ENCODE results near the gene FHIT. TPM values are rescaled to one million over a fixed set of nuclear protein-coding genes. Genes with fewer than 3 reads are reported as not detected.

Gene FHIT
- total and polyA plus RNA-seq, 7 donors = 0.98 to 10.4 (median 4.0) TPM

- Histone ChIP-seq H3K4me1 (no peaks in the 10 kb centered on the region), H3K27me3 (ENCODE audit: insufficient read depth in 3 of 3, low read length in 2 of 3) (no peaks in the 10 kb centered on the region), H3K9me3 (peaks cover 3% of the 10 kb centered on the region), H3K36me3 (ENCODE audit: insufficient read depth in 1 of 2, low read depth in 1 of 2) (no peaks in the 10 kb centered on the region), H3K4me3 (no peak overlapping the region), H3K27ac (no peak overlapping the region)
- no peak for ATAC-seq
- TF ChIP-seq CTCF (IDR thresholded peaks at IDR 0.05) = no peak
- DNase-seq = no peak
- WGBS, 3 donors = 84 to 93% (median 90%) methylated on average over 1 of the region's 1 CpG
- intact Hi-C loops (cut with DNase I) = no loop called here
Observed at GRCh38 chr3:60669636-60670035, 581.6 kb downstream of the FHIT start.

GRCh38 chr3:60660026-60660425 lies 591.2 kb downstream of the FHIT start:
- no peak for TF ChIP-seq CTCF (IDR thresholded peaks at IDR 0.05)
- DNase-seq (no peak), ATAC-seq (no peak)
- intact Hi-C loops (cut with DNase I) = no loop called here
- 82 to 86% (median 83%) methylated on average over 2 of the region's 2 CpGs for WGBS, 3 donors
- H3K9me3 ChIP-seq = no peaks in the 10 kb centered on the region
- H3K36me3 ChIP-seq (ENCODE audit: insufficient read depth in 1 of 2, low read depth in 1 of 2) = no peaks in the 10 kb centered on the region
- no peak overlapping the region for H3K27ac ChIP-seq
- no peaks in the 10 kb centered on the region for H3K4me1 ChIP-seq
- H3K27me3 ChIP-seq (ENCODE audit: insufficient read depth in 3 of 3, low read length in 2 of 3) = no peaks in the 10 kb centered on the region
- no peak overlapping the region for H3K4me3 ChIP-seq

DNA sequence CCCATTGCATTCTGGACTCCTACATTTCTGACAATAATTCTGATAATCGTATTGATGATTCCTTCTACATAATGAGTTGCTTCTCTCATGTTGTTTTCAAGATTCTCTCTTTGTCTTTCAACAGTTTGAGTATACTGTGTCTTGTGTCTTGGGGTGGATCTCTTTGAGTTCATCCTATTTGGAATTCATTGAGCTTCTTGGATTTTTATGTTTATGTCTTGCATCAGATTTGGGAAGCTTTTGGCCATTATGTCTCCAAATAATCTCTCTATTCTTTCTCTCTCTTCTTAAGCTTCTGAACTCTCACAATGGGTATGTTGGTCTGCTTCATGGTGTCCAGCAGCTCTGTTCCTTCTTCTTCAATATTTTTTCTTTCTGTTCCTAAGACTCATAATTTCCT lies 592.2 kb downstream of the FHIT start:
- Histone ChIP-seq H3K36me3 (ENCODE audit: insufficient read depth in 1 of 2, low read depth in 1 of 2) (no peaks in the 10 kb centered on the region), H3K27me3 (ENCODE audit: insufficient read depth in 3 of 3, low read length in 2 of 3) (no peaks in the 10 kb centered on the region), H3K27ac (no peak overlapping the region), H3K9me3 (no peaks in the 10 kb centered on the region), H3K4me1 (no peaks in the 10 kb centered on the region), H3K4me3 (no peak overlapping the region)
- TF ChIP-seq CTCF (IDR thresholded peaks at IDR 0.05) = no peak
- no peak for ATAC-seq
- 94 to 97% (median 97%) methylated on average over 1 of the region's 1 CpG for WGBS, 3 donors
- DNase-seq = no peak
- intact Hi-C loops (cut with DNase I) = no loop called here

- Histone ChIP-seq H3K4me3 (no peak overlapping the region), H3K36me3 (ENCODE audit: insufficient read depth in 1 of 2, low read depth in 1 of 2) (no peaks in the 10 kb centered on the region), H3K27me3 (ENCODE audit: insufficient read depth in 3 of 3, low read length in 2 of 3) (no peaks in the 10 kb centered on the region), H3K27ac (no peak overlapping the region), H3K4me1 (no peaks in the 10 kb centered on the region), H3K9me3 (no peaks in the 10 kb centered on the region)
- ATAC-seq = no peak
- TF ChIP-seq CTCF (IDR thresholded peaks at IDR 0.05) = no peak
- 89 to 94% (median 90%) methylated on average over 2 of the region's 2 CpGs for WGBS, 3 donors
- no peak for DNase-seq
- intact Hi-C loops (cut with DNase I) = no loop called here
Observed at GRCh38 chr3:60657972-60658371, 593.3 kb downstream of the FHIT start.

DNA sequence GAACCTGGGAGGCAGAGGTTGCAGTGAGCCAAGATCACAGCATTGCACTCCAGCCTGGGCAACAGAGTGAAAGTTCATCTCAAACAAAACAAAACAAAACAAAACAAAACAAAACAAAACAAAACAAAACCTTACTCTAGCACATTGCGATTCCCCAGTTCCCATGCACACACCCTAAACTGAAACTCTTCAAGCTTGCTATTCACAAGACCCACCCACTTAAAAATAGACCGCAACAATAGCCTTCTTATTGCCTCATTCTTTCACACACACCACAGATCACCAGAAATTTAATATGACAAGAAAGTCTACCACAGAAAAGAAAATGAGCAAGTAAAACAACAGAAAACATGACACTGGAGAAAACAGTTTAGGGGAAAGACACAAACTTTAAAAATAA lies 598.4 kb downstream of the FHIT start:
- Histone ChIP-seq H3K27me3 (ENCODE audit: insufficient read depth in 3 of 3, low read length in 2 of 3) (no peaks in the 10 kb centered on the region), H3K9me3 (no peaks in the 10 kb centered on the region), H3K27ac (no peak overlapping the region), H3K4me3 (no peak overlapping the region), H3K36me3 (ENCODE audit: insufficient read depth in 1 of 2, low read depth in 1 of 2) (no peaks in the 10 kb centered on the region), H3K4me1 (no peaks in the 10 kb centered on the region)
- no peak for ATAC-seq
- WGBS, 3 donors = 87 to 98% (median 91%) methylated on average over 2 of the region's 2 CpGs
- intact Hi-C loops (cut with DNase I) = no loop called here
- no peak for TF ChIP-seq CTCF (IDR thresholded peaks at IDR 0.05)
- DNase-seq = no peak

Measured in psoas muscle (tissue), 8 donors.